NCI-H1092 (cell line): ENCODE measurements around the gene ZNF23.

Experiments
- DNase-seq: peaks from one replicate; lab custom pipeline; 2025; lab: John Stamatoyannopoulos, UW

ZNF23 gene

DNA sequence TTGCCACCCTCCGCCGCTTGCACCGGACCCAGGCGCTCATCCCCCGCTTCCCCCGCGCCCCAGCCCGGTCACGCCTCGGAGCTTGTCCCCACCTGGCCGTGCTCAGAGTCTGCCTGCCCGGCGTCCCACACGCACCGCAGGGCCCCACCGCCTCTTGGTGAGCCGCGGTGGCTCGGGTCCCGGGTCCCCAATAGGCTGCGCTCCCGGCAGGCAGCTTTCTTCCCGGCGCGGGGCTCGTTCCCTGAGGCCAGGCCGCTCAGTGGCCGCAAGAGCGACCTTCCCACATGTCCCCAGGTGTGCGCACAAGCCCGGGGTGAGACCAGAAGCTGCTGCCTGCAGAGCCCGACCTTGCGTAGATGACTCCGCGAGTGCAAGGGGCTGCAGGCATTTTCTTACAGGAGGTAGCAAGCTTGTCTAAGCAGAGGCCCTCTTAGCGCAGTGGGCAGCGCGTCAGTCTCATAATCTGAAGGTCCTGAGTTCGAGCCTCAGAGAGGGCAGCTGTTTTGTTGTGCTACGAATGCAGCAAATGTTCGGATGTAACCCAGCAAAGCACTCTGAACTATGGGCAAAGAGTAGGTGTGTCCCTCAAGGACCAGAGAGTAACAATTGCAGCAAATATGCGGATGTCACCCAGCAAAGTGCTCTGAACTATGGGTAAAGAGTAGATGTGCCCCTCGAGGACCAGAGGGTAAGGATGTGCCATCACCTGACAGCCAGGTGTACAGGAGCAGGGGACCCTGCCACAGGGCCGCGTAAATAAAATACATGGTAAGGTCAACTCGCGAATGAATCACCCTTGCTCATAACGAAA is 35.8 kb downstream of the ZNF23 start:
- peak; percentile 55 for DNase-seq

DNA sequence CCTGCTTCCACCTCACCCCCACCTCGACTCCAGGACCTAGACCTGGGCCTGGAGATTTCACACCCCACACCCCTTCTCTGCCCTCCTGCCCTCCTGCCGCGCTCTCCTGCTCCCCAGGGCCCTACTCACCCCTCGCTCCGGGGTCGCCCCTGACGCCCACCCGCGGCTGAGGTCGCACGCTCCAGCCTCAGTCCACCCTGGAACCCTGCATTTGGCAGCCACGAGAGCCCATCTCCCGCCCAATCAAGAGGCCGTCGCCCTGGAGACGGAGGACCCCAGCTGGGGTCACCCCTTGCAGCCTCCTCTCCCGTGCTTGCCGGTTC is 36.3 kb downstream of the ZNF23 start:
- peak; percentile 3 for DNase-seq

DNA sequence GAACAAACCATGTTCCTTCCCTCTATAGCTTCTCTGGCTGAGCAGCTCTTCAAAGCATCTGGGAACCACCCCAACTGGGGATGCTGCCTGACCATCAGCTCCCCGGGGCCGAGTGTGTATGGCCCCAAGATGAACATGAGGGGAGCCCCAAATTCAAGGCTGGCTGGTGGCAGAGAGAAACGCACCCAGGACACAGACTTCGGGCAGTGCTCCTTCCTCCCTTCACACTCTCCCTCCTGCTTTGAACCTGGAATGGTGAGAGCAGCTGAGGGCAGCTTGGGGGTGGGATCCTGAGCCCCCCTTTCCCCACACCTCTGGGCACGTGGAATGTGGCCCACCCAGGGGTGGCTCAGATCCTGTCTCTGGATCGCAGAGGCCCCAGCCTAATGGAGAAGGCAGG is 37.4 kb downstream of the ZNF23 start:
- no peak for DNase-seq

DNA sequence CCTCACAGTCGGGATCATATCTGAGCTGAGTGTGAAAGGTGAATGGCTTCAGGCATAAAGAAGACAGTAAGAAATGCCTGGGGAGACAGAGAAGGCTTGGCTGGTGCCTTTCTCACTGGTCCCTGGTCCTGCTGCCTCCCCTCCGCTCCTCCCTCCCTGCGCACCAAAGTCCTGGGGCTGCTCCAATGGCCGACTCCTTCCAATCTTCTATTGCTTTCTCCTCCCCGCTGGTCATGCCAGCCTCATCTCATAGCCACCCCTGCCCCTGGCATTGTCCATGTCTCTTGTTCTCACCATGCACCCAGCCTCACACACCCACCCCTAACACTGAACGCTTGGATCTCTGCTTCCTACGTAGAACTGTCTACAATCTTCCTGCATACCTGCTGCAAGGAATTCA is 38.2 kb downstream of the ZNF23 start:
- no peak for DNase-seq

DNA sequence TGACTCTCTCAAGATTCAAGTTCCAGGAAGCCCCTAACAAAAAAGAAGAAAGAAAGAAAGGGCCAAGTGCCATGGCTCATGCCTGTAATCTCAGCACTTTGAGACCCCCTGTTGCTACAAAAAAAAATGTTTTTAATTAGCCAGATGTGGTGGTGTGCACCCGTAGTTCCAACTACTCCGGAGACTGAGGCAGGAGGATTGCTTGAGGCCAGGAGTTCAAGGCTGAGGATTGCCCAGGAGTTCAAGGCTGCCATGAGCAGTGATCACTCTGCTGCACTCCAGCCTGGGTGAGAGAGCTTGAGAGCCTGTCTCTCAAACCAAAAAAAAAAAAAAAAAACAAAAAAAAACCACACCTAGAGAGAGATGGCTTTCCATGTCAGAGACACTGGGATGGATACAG is 39.0 kb downstream of the ZNF23 start:
- DNase-seq, result no peak

DNA sequence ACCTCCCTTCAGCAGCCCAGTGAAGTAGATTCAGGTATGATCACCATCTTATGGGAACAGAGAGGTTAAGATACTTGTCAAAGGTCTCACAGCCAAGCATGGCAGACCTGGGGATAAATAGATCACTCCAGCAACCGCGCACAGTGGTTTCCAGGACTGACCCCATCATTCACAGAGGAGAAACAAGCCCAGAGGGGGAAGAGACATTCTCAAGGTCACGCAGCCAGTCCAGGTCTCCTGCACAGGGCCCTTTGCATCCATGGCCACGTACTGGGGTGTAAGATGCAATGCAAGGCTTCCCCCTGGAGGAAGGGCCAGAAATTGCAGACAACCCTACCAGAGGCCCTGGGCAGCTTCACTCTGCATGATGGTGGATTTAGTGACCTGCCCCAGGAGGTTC is 40.1 kb downstream of the ZNF23 start:
- DNase-seq, result no peak

DNA sequence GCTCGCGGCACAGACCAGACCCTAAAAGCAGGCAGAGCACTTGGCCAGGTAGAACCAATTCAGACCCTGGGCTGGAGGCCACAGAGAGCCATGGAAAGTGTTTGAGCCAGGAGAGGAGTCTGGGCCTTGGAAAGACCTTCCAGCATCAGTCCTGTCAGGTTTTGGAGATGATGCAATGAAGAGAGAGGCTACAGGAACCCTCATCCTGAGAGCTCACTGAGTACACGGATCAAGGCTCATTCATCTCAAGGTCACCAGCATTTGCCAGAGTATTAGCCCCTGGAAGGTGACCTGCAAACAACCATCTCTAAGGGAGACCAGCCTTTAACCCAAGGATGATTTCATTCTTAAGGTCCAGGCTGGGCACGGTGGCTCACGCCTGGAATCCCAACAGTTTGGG is 48.0 kb downstream of the ZNF23 start:
- no peak for DNase-seq

DNA sequence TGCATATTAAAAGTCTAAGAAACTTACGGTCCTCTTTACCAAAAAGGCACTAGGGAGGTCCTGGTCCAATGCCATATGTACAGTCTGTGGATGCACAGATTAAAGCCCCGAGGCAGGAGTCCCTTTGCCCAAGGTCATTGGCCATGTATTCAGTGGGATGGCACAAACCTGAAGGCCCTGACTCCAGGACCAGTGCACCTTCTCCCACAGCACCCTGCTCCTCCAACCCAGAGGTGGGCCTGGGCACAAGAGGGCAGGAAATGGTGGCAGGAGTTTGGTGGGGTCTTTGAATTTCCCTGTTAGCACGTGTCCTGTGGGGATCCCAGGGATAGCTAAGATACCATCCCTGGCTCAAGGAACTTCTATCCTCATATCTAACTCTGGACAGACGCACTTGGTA is 48.7 kb downstream of the ZNF23 start:
- DNase-seq, result no peak

DNA sequence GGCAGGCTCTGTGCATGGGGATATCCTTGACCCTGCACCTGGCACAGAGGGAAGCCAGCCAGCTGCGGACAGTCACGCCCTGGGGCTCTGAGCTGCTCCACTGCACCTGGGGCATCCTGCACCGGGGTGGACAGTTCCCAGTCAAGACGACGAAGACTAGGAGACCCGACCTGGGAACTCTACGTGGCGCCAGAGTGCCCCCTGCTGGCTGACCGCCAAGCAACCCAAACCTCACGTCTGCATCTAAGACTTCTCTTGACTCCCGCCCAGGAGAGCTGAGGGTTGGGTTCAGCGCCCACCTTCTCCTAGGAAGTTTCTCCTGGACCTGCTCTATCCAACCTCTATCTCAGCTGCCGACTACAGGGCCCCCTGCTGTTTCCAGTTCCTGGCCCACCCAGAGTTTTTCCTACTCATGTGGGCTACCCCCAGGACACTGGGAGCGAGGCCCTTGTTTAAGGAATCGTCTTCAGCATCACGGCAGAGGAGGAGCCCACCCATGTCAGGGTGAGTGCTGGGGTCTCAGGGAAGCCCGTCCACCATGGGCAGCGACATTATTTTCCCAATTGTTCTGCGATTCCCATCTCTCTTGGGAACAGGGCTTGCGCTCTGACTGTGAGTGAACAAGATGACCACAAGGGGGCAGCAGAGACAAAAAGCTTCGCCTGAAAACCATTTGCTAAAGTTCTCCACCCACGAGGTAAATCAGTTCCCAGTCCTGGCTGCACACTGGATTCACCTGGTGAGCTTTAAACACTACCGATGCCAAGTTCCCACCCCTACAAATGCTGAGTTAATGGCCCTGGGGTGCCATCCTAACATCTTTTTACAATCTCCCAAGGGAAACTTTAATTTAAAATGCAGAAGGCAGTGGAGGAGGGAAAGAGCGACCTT is 49.5 kb downstream of the ZNF23 start:
- peak; percentile 76 for DNase-seq

DNA sequence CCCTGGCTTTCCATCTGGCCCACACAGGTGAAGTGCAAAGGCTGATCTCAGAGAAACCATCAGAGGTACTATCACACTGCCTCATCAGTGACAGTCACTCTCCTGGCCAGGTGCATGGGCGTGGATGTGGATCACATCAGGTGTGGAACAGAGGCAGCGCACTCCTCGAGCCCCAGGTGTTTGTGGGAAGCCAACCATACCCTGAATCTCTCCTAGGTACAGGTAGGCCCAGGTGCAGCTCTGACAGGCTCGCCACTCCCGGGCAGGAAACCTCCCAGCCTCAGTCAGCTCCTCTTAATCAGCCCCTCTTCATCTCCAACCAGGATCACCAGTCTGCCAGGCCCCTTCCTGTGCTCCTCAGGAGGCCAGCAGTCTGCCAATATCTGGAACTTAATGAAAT is 51.9 kb downstream of the ZNF23 start:
- DNase-seq, result no peak

DNA sequence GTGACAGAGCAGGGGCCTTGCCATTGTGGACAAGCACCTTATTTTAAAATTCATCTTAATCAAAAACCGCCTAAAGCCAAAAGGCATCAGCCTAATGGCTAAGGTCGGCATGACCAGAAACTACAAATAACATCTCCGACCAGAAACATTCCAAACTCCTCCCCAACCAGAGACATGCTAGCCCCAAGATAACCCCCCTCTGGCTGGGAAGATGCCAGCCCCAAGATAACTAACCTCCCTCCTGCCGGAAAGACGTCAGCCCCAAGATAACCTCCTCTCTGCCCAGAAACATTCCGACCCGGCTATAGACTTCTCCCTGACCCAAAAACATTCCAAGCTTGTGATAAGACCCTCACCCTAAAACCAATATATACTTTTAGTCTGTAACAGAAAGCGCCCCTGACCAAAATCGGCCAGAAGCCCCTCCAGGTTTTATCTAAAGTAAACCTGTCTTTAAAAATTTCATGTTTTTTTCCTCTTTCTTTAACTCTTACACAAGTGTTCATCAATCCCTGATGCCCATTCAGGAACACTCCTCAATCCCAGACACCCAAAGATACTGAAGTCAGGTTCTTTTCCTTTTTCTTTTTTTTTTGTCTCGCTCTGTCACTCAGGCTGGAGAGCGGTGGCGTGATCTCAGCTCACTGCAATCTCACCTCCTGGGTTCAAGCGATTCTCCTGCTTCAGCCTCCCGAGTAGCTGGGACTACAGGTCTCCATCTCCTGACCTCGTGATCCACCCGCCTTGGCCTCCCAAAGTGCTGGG is 52.9 kb downstream of the ZNF23 start:
- DNase-seq, result no peak

DNA sequence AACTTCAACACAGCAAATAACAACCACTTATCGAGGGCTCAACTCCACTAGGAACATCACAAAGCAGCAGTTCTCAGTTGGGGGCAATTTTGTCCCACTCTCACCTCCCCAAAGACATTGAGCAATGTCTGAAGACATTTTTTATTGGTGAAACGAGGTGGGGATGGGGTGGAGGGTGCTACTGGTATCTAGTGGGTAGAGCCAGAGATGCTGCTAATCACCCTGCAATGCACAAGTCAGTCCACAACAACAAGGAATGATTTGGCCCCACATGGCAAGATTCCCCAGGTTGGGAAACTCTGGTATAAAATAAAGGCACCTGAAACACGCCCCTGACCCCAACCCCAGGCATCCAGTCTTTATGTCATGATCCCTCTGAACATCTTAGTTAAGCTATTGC is 53.5 kb downstream of the ZNF23 start:
- no peak for DNase-seq

DNA sequence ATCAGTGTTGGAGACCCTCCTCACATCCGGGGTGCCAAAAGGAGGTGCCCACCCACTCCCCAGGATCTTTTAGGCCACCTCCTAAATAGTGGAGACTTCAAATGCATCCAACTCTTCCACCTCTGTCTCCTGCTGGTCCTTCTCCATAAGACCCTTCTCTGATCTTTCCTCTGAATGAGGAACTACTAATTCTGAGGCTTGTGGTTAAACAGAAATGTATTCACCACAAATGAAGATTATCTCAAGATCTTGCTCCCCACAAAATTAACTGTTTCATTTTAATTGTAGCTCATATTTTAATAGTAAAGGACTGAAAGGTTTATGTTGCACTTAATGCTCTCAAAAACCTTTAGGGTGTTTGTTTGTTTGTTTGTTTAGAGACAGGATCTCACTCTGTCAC is 54.3 kb downstream of the ZNF23 start:
- DNase-seq, result no peak

DNA sequence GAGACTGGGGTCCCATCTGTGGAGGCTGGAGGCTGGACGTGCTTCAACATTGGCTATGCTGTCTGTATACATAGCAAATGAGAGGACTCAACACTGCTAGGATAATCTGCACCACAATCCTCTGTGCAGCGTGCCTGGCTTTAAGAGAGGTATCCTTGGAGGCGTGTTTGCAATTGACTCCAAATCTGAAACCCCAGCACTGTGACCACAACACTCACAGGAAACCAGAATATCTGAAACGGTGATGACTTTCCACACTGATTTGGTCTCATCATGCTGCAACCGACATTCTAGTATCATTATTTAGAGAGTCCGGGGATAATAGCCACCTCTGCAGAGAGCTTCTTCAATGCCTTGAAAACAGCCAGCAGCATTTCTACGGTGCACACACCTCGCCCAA is 55.3 kb downstream of the ZNF23 start:
- no peak for DNase-seq

DNA sequence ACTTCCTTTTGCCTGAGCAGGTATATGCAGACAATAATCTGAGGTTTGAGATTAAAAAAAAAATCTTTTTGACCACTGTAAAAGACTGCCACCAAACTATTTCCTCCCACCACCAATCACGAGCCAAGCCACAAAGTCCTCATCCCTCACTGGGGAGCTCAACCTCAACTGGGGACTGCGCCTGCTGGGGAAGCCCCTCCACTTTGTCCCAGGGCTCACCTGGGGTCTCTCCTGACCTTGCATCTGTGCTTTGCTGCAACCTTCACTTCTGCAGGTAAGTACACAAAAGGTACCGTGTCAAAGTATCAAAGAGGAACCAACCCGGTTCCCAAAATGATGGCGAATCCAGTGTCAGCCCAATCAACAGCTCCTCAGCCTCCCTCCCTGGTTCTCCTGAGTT is 55.7 kb downstream of the ZNF23 start:
- DNase-seq, result no peak

DNA sequence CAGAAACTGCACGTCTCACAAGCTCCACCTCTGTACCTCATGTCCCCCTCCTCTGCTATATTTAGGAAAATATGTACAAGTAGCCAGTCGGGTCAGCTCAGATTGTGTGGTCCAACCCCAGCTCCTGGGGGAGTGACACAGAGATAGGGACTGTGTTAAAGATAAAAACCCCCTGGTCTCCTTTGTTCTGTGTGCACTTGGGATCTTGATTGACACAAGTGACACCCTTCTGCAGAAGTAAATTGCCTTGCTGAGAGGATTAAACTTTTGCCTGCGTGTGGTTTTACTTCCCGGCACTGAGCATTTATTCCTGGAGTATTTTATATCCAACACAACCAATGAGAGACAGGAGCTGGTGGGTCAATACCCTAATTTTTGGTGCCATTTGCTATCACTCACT is 57.7 kb downstream of the ZNF23 start:
- DNase-seq, result no peak

DNA sequence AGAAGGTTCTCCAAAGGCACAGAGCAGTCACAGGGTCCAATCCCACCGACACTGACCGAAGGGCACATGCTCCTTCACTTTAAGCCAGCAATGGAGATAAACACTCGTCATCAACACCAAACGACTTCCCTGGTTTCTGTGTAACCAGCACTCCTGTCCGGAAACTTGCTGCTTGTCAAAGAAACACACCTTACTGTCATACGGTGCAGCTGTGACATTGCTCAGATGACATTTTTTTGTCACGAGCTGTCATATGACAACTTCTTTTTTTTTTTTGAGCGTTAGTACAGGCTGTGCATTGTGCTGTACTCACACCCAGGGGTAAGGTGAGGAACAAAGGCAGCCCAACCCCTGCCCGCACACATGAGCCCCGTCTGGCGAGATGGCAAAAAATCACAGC is 59.4 kb downstream of the ZNF23 start:
- DNase-seq, result no peak

DNA sequence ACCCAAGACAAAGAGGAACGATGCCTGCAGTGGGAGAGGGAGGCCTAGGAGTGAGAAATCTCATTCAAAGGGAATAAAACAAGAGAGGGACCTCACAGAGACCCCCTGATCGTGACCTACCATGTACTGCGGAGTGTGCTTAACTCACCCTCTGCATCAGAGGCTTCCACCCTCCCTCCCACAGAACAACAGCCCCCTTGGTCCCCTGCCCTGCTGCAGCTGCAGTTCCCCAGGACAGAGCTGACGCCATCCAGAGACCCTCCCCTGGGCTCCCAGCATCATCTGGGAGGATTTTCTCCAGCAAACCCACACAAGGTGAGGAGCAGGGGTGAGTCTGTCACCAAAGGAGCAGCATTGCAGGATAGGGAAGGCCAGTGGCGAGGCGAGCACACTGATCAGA is 60.0 kb downstream of the ZNF23 start:
- DNase-seq, result no peak

DNA sequence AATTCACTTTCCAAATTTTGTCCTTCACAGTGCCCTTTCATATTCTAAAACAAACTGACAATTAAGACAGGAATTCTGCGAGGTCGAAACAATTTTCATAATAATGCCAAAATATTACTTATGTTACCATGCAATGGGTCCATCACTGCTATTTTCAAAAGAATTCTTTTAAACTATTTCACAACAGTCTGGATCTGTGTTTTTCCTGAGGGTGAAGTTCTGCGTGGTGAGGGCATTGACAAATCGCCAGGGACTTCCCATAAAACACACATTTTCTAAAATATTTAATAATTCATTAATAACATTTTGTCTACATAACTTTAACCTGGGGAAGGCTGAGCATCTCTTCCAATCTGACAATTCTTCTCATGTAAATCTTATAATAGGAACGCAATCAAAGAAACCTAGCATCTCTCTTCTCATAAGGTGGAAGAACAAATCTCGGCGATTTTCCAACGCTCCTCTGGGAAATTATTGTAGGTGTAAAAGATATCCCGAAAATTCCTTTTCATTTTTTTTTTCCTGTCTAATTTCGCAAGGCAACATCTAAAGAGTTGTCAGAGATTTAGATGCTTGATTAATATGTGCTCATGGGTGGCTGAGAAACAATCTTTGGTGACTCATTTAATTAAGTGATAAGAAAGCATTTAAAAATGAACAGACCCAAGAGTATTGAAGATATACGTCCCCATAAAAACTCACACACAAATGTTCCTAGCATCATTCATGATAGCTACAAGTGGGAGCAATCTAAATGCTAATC is 62.1 kb downstream of the ZNF23 start:
- DNase-seq, result no peak
